NOMO-1 treated with dmso at 0.1 percent for 144 hours (cell line): ENCODE data around the gene MATCAP1.

Source experiments
- DNase-seq: peaks from one replicate; lab custom pipeline; 2025; ENCODE audit not compliant: unreplicated experiment; lab: John Stamatoyannopoulos, UW

Gene MATCAP1

GRCh38 chr16:67144943-67145342 is 38.8 kb downstream of the MATCAP1 start:
- DNase-seq: no peak

DNA sequence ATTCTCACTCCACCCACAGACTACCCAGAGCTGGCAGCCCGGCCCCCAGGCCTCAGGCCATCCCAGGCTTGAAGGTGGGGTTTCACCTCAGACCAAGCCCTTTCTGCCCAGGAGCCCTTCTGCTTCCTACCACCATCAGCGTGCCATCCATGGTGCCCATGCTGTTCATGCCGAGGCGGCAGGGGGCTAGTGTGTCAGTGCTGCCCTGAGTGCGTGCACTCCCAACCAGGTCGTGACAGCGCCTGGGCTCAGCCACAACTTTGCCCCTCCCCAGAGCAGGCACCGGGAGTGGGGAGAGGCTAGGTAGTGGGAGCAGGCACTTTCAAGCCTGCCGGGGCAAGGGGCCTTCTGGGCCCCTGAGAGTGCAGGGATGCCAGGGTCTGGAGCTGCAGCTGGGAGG is 41.4 kb downstream of the MATCAP1 start:
- DNase-seq: no peak

GRCh38 chr16:67141391-67141790 is 42.4 kb downstream of the MATCAP1 start:
- DNase-seq: no peak

- no peak for DNase-seq
These were observed 46.2 kb downstream of the MATCAP1 start for GRCh38 chr16:67137605-67138004.

GRCh38 chr16:67129422-67129821 is 54.3 kb downstream of the MATCAP1 start:
- no peak for DNase-seq

DNA sequence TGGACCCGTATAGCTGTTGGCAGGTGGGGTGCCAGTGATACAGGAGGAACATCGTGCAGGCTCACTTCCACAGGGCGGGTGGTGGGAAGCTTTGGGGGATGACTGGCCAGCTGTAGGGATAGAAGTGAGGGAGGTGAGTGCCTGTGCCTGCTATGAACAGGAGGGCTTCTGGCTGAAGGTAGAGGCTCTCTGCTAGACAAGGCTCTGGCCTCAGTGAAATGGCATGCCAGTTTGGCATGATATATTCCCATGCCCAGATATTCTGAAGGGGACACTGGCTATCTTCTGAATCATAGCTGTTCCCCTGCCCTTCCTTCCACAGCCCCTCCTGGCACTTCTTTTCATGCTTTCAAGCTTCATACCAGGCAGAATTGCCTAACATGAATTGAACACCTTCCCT is 54.9 kb downstream of the MATCAP1 start:
- DNase-seq: no peak

GRCh38 chr16:67128417-67128816 is 55.3 kb downstream of the MATCAP1 start:
- DNase-seq: no peak
